Neural progenitor cell (in vitro differentiated cells): Measurements from ENCODE around the gene STARD7. TPM values are rescaled to one million over a fixed set of nuclear protein-coding genes. Genes with fewer than 3 reads are reported as not detected.

Source experiments
- DNase-seq: peaks from one replicate; pipeline ENCODE4 v3.0.0-alpha.2; 2016; ENCODE audit warnings: low spot score
- H2AFZ ChIP-seq: fragments of 200-600 bp; sonication (generic); replicated peaks from 2 replicates; pipeline ENCODE4 v1.6.1; 2016; ENCODE audit warnings: antibody characterized with exemption
- H3F3A ChIP-seq: fragments of 200-600 bp; sonication (generic); 2 replicates; pipeline ENCODE4 v1.6.1; 2016; ENCODE audit warnings: antibody characterized with exemption, low read depth
- H3K27ac ChIP-seq: fragments of 200-600 bp; sonication (generic); 2 replicates; pipeline ENCODE4 v1.5.1; 2016; ENCODE audit warnings: mild to moderate bottlenecking
- H3K27me3 ChIP-seq: fragments of 200-600 bp; sonication (generic); 2 replicates; pipeline ENCODE4 v1.6.1; 2016; ENCODE audit warnings: mild to moderate bottlenecking, moderate library complexity
- H3K36me3 ChIP-seq: fragments of 200-600 bp; sonication (generic); 2 replicates; pipeline ENCODE4 v1.5.1; 2016
- H3K4me1 ChIP-seq: fragments of 200-600 bp; sonication (generic); 2 replicates; pipeline ENCODE4 v1.6.1; 2016; ENCODE audit warnings: mixed run types
- H3K4me2 ChIP-seq: fragments of 200-600 bp; sonication (generic); 2 replicates; pipeline ENCODE4 v1.6.1; 2016
- H3K4me3 ChIP-seq: fragments of 200-600 bp; sonication (generic); 2 replicates; pipeline ENCODE4 v1.5.1; 2016
- H3K79me2 ChIP-seq: fragments of 200-600 bp; sonication (generic); 2 replicates; pipeline ENCODE4 v1.6.1; 2016; ENCODE audit warnings: low read depth
- H3K9ac ChIP-seq: fragments of 200-600 bp; sonication (generic); 2 replicates; pipeline ENCODE4 v1.6.1; 2016
- H3K9me3 ChIP-seq: fragments of 200-600 bp; sonication (generic); 2 replicates; pipeline ENCODE4 v1.5.1; 2016; ENCODE audit warnings: low read depth
- H4K20me1 ChIP-seq: fragments of 200-600 bp; sonication (generic); 2 replicates; pipeline ENCODE4 v1.6.1; 2016; ENCODE audit warnings: low read depth
- H3K27ac Mint-ChIP-seq: 3 replicates; pipeline ENCODE4 v1.8.0; 2021; ENCODE audit warnings: mixed read lengths
- H3K27me3 Mint-ChIP-seq: 2 replicates; pipeline ENCODE4 v1.8.0; 2022; ENCODE audit warnings: low read depth, mild to moderate bottlenecking, inconsistent platforms, moderate library complexity, mixed read lengths; ENCODE audit not compliant: insufficient read depth
- H3K36me3 Mint-ChIP-seq: 3 replicates; pipeline ENCODE4 v1.8.0; 2021; ENCODE audit warnings: mixed read lengths
- H3K4me1 Mint-ChIP-seq: 3 replicates; pipeline ENCODE4 v1.8.0; 2021; ENCODE audit warnings: mixed read lengths
- H3K4me3 Mint-ChIP-seq: 3 replicates; pipeline ENCODE4 v1.8.0; 2021; ENCODE audit warnings: mild to moderate bottlenecking, moderate library complexity, mixed read lengths
- H3K9me3 Mint-ChIP-seq: 3 replicates; pipeline ENCODE4 v1.8.0; 2020; ENCODE audit warnings: mixed read lengths
- CTCF ChIP-seq: fragments of 200-600 bp; sonication (generic); IDR thresholded peaks from 2 replicates; pipeline ENCODE4 v1.5.1; 2017; ENCODE audit warnings: antibody characterized with exemption, mild to moderate bottlenecking
- EZH2 ChIP-seq: fragments of 200-600 bp; sonication (generic); IDR thresholded peaks from 2 replicates; pipeline ENCODE4 v1.6.1; 2017; ENCODE audit warnings: antibody characterized with exemption, mild to moderate bottlenecking, moderate library complexity
- EZH2phosphoT487 ChIP-seq: fragments of 200-600 bp; sonication (generic); IDR thresholded peaks from 2 replicates; pipeline ENCODE4 v1.6.1; 2017; ENCODE audit warnings: antibody characterized with exemption
- total RNA-seq: library from RNA; depleted of rRNA; stranded (reverse); fragments of >200 nt; gene quantifications from 2 replicates; pipeline ENCODE4 v1.2.3, GENCODE V29; 2015; ENCODE audit warnings: low replicate concordance

STARD7 gene
- total RNA-seq, 1 donor from 2014 or later, result 179 TPM

- Histone ChIP-seq H3K9ac (no peak overlapping the region), H3K79me2 (peaks cover 91% of the 10 kb centered on the region), H3K27ac (no peak overlapping the region), H3K9me3 (no peaks in the 10 kb centered on the region), H3K4me3 (peak overlapping the region; percentile 4), H3K4me2 (peak overlapping the region; percentile 41), H4K20me1 (peaks cover 77% of the 10 kb centered on the region), H3K4me1 (peaks cover 28% of the 10 kb centered on the region), H2AFZ (no peak overlapping the region), H3F3A (peaks cover 4% of the 10 kb centered on the region), H3K36me3 (no peaks in the 10 kb centered on the region), H3K27me3 (no peaks in the 10 kb centered on the region)
- TF ChIP-seq EZH2phosphoT487, result no peak
- no peak for TF ChIP-seq CTCF
- TF ChIP-seq EZH2, result no peak
- peak overlapping the region; percentile 46 for H3K4me3 Mint-ChIP-seq
- H3K9me3 Mint-ChIP-seq, result no peaks in the 10 kb centered on the region
- H3K4me1 Mint-ChIP-seq, result peaks cover 37% of the 10 kb centered on the region
- no peak for DNase-seq
- H3K36me3 Mint-ChIP-seq, result peaks cover 10% of the 10 kb centered on the region
- H3K27me3 Mint-ChIP-seq, result peaks cover 3% of the 10 kb centered on the region
- no peak overlapping the region for H3K27ac Mint-ChIP-seq
These were observed 3.6 kb downstream of the STARD7 start for GRCh38 chr2:96204836-96205624.

GRCh38 chr2:96203130-96204028 lies 5.2 kb downstream of the STARD7 start:
- Mint-ChIP-seq H3K4me3 (no peak overlapping the region), H3K4me1 (peaks cover 30% of the 10 kb centered on the region), H3K36me3 (peaks cover 23% of the 10 kb centered on the region), H3K9me3 (no peaks in the 10 kb centered on the region), H3K27me3 (peaks cover 3% of the 10 kb centered on the region), H3K27ac (no peak overlapping the region)
- Histone ChIP-seq H4K20me1 (peaks cover 92% of the 10 kb centered on the region), H3K27ac (no peak overlapping the region), H3K9ac (no peak overlapping the region), H2AFZ (no peak overlapping the region), H3K4me1 (peaks cover 28% of the 10 kb centered on the region), H3K36me3 (no peaks in the 10 kb centered on the region), H3F3A (peaks cover 2% of the 10 kb centered on the region), H3K27me3 (no peaks in the 10 kb centered on the region), H3K4me3 (no peak overlapping the region), H3K79me2 (peaks cover 98% of the 10 kb centered on the region), H3K9me3 (no peaks in the 10 kb centered on the region), H3K4me2 (no peak overlapping the region)
- no peak for DNase-seq
- TF ChIP-seq EZH2 (no peak), EZH2phosphoT487 (no peak), CTCF (no peak)

GRCh38 chr2:96202152-96202854 lies 6.3 kb downstream of the STARD7 start:
- Histone ChIP-seq H3K4me2 (peak overlapping the region; percentile 22), H3K4me3 (no peak overlapping the region), H3K9ac (no peak overlapping the region), H4K20me1 (peaks cover 96% of the 10 kb centered on the region), H3K4me1 (peaks cover 26% of the 10 kb centered on the region), H3K36me3 (no peaks in the 10 kb centered on the region), H3K27me3 (no peaks in the 10 kb centered on the region), H3F3A (no peaks in the 10 kb centered on the region), H3K27ac (peak overlapping the region; percentile 21), H3K9me3 (no peaks in the 10 kb centered on the region), H3K79me2 (peaks cover 100% of the 10 kb centered on the region), H2AFZ (no peak overlapping the region)
- TF ChIP-seq CTCF, result no peak
- TF ChIP-seq EZH2phosphoT487, result no peak
- TF ChIP-seq EZH2, result no peak
- H3K36me3 Mint-ChIP-seq, result peaks cover 23% of the 10 kb centered on the region
- H3K9me3 Mint-ChIP-seq, result no peaks in the 10 kb centered on the region
- H3K27me3 Mint-ChIP-seq, result peaks cover 3% of the 10 kb centered on the region
- no peak overlapping the region for H3K4me3 Mint-ChIP-seq
- DNase-seq, result no peak
- H3K27ac Mint-ChIP-seq, result no peak overlapping the region
- H3K4me1 Mint-ChIP-seq, result peaks cover 24% of the 10 kb centered on the region
